IMR-90 (cell line): ENCODE measurements around the gene DMD. TPM values are rescaled to one million over a fixed set of nuclear protein-coding genes. Genes with fewer than 3 reads are reported as not detected.

Experiments used
- ATAC-seq: fragments of 200-7000 bp; cut with Tn5 transposase; 2 replicates; pipeline ENCODE4 v1.9.1; 2020; ENCODE audit warnings: low read depth, mild to moderate bottlenecking, moderate library complexity
- BruUV-seq: library from RNA; stranded (reverse); fragments of 400-500 nt; replicated peaks from 2 replicates; lab custom pipeline; 2021; lab: Mats Ljungman, UMichigan
- CTCF ChIA-PET: fragments of 300-600 bp; formaldehyde crosslinking; extraction: SDS; loops from one replicate; lab custom pipeline; 2021; ENCODE audit warnings: antibody characterized with exemption; lab: Yijun Ruan, JAX
- POLR2A ChIA-PET: fragments of 300-600 bp; sonication (Branson Sonifier 250); formaldehyde crosslinking; loops from one replicate; lab custom pipeline; 2022; ENCODE audit warnings: antibody characterized with exemption; ENCODE audit not compliant: unreplicated experiment; lab: Charles Lee
- DNase-seq: peaks from one replicate; pipeline ENCODE4 v3.0.0; 2013
- H2AFZ ChIP-seq: replicated peaks from 2 replicates; pipeline ENCODE3; 2013; ENCODE audit warnings: low read length, mild to moderate bottlenecking; ENCODE audit not compliant: poor library complexity
- H2AK5ac ChIP-seq: 2 replicates; pipeline ENCODE4 v1.6.1; 2013; ENCODE audit warnings: low read depth, low read length, inconsistent platforms
- H2AK9ac ChIP-seq: replicated peaks from 2 replicates; pipeline ENCODE3; 2013; ENCODE audit warnings: mild to moderate bottlenecking, low read depth, low read length, moderate library complexity; ENCODE audit not compliant: poor library complexity
- H2BK120ac ChIP-seq: 2 replicates; pipeline ENCODE4 v1.6.1; 2013; ENCODE audit warnings: low read depth, low read length, inconsistent platforms
- H2BK15ac ChIP-seq: 3 replicates; pipeline ENCODE4 v1.6.1; 2013; ENCODE audit warnings: low read depth, low read length, inconsistent platforms
- H2BK20ac ChIP-seq: 2 replicates; pipeline ENCODE4 v1.6.1; 2013; ENCODE audit warnings: low read depth, mild to moderate bottlenecking, inconsistent platforms, low read length, moderate library complexity
- H2BK5ac ChIP-seq: 2 replicates; pipeline ENCODE4 v1.6.1; 2013; ENCODE audit warnings: mild to moderate bottlenecking, low read depth, low read length, inconsistent platforms; ENCODE audit not compliant: poor library complexity, severe bottlenecking
- H3K14ac ChIP-seq: replicated peaks from 2 replicates; pipeline ENCODE4 v1.6.1; 2013; ENCODE audit warnings: low read depth, low read length, inconsistent platforms
- H3K18ac ChIP-seq: 2 replicates; pipeline ENCODE4 v1.6.1; 2013; ENCODE audit warnings: low read depth, low read length, control low read depth
- H3K23ac ChIP-seq: 2 replicates; pipeline ENCODE4 v1.6.1; 2013; ENCODE audit warnings: low read depth, low read length, inconsistent platforms
- H3K27ac ChIP-seq: 2 replicates; pipeline ENCODE4 v1.5.1; 2013; ENCODE audit warnings: mild to moderate bottlenecking, control low read depth, low read length; ENCODE audit not compliant: insufficient read depth
- H3K27me3 ChIP-seq: 2 replicates; pipeline ENCODE4 v1.6.1; 2013; ENCODE audit warnings: low read length; ENCODE audit not compliant: control insufficient read depth, insufficient read depth
- H3K36me3 ChIP-seq: 2 replicates; pipeline ENCODE4 v1.6.1; 2013; ENCODE audit warnings: low read length, mixed read lengths; ENCODE audit not compliant: control insufficient read depth, insufficient read depth
- H3K4ac ChIP-seq: 2 replicates; pipeline ENCODE4 v1.6.1; 2013; ENCODE audit warnings: low read depth, low read length, inconsistent platforms
- H3K4me1 ChIP-seq: 2 replicates; pipeline ENCODE4 v1.6.1; 2013; ENCODE audit warnings: low read length, mixed read lengths; ENCODE audit not compliant: control insufficient read depth, insufficient read depth
- H3K4me2 ChIP-seq: 2 replicates; pipeline ENCODE4 v1.6.1; 2013; ENCODE audit warnings: low read depth, mild to moderate bottlenecking, control low read depth, low read length, moderate library complexity
- H3K4me3 ChIP-seq: 2 replicates; pipeline ENCODE4 v1.5.1; 2013; ENCODE audit warnings: low read depth, mild to moderate bottlenecking, control low read depth, low read length, moderate library complexity; ENCODE audit not compliant: insufficient read depth
- H3K56ac ChIP-seq: 2 replicates; pipeline ENCODE4 v1.6.1; 2013; ENCODE audit warnings: low read length, inconsistent platforms; ENCODE audit not compliant: insufficient read depth; ENCODE audit errors: extremely low read depth
- H3K79me1 ChIP-seq, 2 experiments: 2 replicates each; pipeline ENCODE4 v1.6.1; 2013; ENCODE audit warnings: low read length in 2 of 2, inconsistent platforms in 1 of 2, low read depth in 1 of 2
- H3K9ac ChIP-seq: 2 replicates; pipeline ENCODE4 v1.6.1; 2013; ENCODE audit warnings: low read depth, low read length, control low read depth
- H3K9me1 ChIP-seq: 2 replicates; pipeline ENCODE4 v1.6.1; 2013; ENCODE audit warnings: low read length, inconsistent platforms; ENCODE audit not compliant: insufficient read depth
- H3K9me3 ChIP-seq: 2 replicates; pipeline ENCODE4 v1.6.1; 2013; ENCODE audit warnings: low read length; ENCODE audit not compliant: control insufficient read depth, insufficient read depth
- H4K20me1 ChIP-seq: 2 replicates; pipeline ENCODE4 v1.6.1; 2013; ENCODE audit warnings: low read length, inconsistent platforms; ENCODE audit not compliant: insufficient read depth
- H4K5ac ChIP-seq: 2 replicates; pipeline ENCODE4 v1.6.1; 2013; ENCODE audit warnings: mild to moderate bottlenecking, low read depth, low read length, control low read depth
- H4K8ac ChIP-seq, 2 experiments: 2 replicates each; pipeline ENCODE4 v1.6.1; 2013; ENCODE audit warnings: low read depth in 2 of 2, low read length in 2 of 2, control low read depth in 1 of 2, inconsistent platforms in 1 of 2
- H4K91ac ChIP-seq: 2 replicates; pipeline ENCODE4 v1.6.1; 2013; ENCODE audit warnings: low read depth, low read length, inconsistent platforms; ENCODE audit not compliant: insufficient read depth
- POLR2A ChIP-seq: IDR thresholded peaks from 2 replicates; pipeline ENCODE4 v1.6.1; 2012; ENCODE audit warnings: mild to moderate bottlenecking, low read depth, low read length
- RFX5 ChIP-seq: IDR thresholded peaks from 2 replicates; pipeline ENCODE4 v1.8.0; 2012; ENCODE audit warnings: low read depth, mild to moderate bottlenecking, low read length, moderate library complexity
- WGBS, 2 experiments: methylation state at CpG; one replicate each; pipeline versions ENCODE4 v1.1.5 to v1.1.7; 2013; ENCODE audit warnings: missing lambda C conversion rate in 2 of 2; ENCODE audit not compliant: insufficient read length in 1 of 2; ENCODE audit errors: extremely low coverage in 2 of 2; 5-methylcytosine and 5-hydroxymethylcytosine counted together
- dilution Hi-C: fragments of 300-500 bp; cut with HindIII; formaldehyde crosslinking; loops from one replicate; pipeline ENCODE4 v1.14.3; 2018; ENCODE audit warnings: low sequenced_read_pairs; ENCODE audit not compliant: unreplicated experiment
- in situ Hi-C: fragments of 300-500 bp; cut with MboI; formaldehyde crosslinking; loops from 3 replicates; pipeline ENCODE4 v1.14.3; 2019; ENCODE audit warnings: low sequenced_read_pairs, inconsistent platforms, mixed read lengths
- intact Hi-C: fragments of 100-400 bp; cut with micrococcal nuclease; formaldehyde crosslinking; loops from 2 replicates; pipeline ENCODE4 v1.10.0; 2022
- polyA plus RNA-seq, 3 experiments: library from polyadenylated mRNA; depleted of rRNA; stranded (reverse); fragments of >200 nt; gene quantifications; 2 replicates each; pipeline ENCODE4 v1.2.3, GENCODE V29; 2012; ENCODE audit warnings: low replicate concordance in 1 of 3
- total RNA-seq: library from RNA; depleted of rRNA; stranded (reverse); fragments of >200 nt; gene quantifications from 2 replicates; pipeline ENCODE4 v1.2.3, GENCODE V29; 2012

Gene DMD
- total and polyA plus RNA-seq, 2 of the 4 experiments (the other 2 are of a cell fraction), result 6.6 to 11.8 TPM

- WGBS, 2 experiments, result no CpG with 5 or more reads among the region's 2 CpGs
- ChIA-PET POLR2A (no interaction called here), CTCF (no interaction called here)
- H4K5ac ChIP-seq, result no peak overlapping the region
- H3K36me3 ChIP-seq, result no peaks in the 10 kb centered on the region
- no peak overlapping the region for H2AK5ac ChIP-seq
- dilution Hi-C loops, result no loop called here
- H2BK5ac ChIP-seq, result no peak overlapping the region
- no peaks in the 10 kb centered on the region for H4K20me1 ChIP-seq
- H2AK9ac ChIP-seq, result no peak overlapping the region
- TF ChIP-seq POLR2A (no peak), RFX5 (no peak)
- H3K27me3 ChIP-seq, result no peaks in the 10 kb centered on the region
- H3K9me1 ChIP-seq, result no peaks in the 10 kb centered on the region
- no peak overlapping the region for H4K91ac ChIP-seq
- H3K9ac ChIP-seq, result no peak overlapping the region
- no peak for ATAC-seq
- H3K23ac ChIP-seq, result no peak overlapping the region
- intact Hi-C loops, result loop anchor here (5.0 kb wide), 1 partner anchor 1660 kb away; no protein-coding TSS in a partner anchor
- no peak overlapping the region for H2BK15ac ChIP-seq
- H3K4ac ChIP-seq, result no peak overlapping the region
- in situ Hi-C loops, result no loop called here
- H4K8ac ChIP-seq, result no peak overlapping the region
- H3K18ac ChIP-seq, result no peak overlapping the region
- H3K56ac ChIP-seq, result no peak overlapping the region
- H3K9me3 ChIP-seq, result no peaks in the 10 kb centered on the region
- no peak overlapping the region for H3K14ac ChIP-seq
- no TSS peak for BruUV-seq
- no peak overlapping the region for H3K4me3 ChIP-seq
- no peak for DNase-seq
- H2AFZ ChIP-seq, result no peak overlapping the region
- H3K4me1 ChIP-seq, result no peaks in the 10 kb centered on the region
- H2BK120ac ChIP-seq, result no peak overlapping the region
- no peaks in the 10 kb centered on the region for H3K79me1 ChIP-seq
- H3K27ac ChIP-seq, result no peak overlapping the region
- no peak overlapping the region for H3K4me2 ChIP-seq
- no peak overlapping the region for H2BK20ac ChIP-seq
Measured at GRCh38 chrX:31847773-31848172, 1363.6 kb downstream of the DMD start.
